Thyroid gland (tissue), 4 donors: Measurements from ENCODE around the gene TENM3. TPM values are rescaled to one million over a fixed set of nuclear protein-coding genes. Genes with fewer than 3 reads are reported as not detected.

ENCODE experiments used
- DNase-seq, 2 donors: peaks; one replicate each; pipeline ENCODE4 v3.0.0-alpha.2; 2019
- H3K27ac ChIP-seq, 3 donors: fragments of 200-600 bp; sonication (generic); 1 replicate in 2 of 3; 2 replicates in 1 of 3; pipeline ENCODE4 v1.5.1; 2016 to 2019; ENCODE audit warnings: mild to moderate bottlenecking in 1 of 3, moderate library complexity in 1 of 3
- H3K27me3 ChIP-seq: fragments of 200-600 bp; sonication (generic); one replicate; pipeline ENCODE4 v1.5.1; 2019
- H3K36me3 ChIP-seq, 2 donors: fragments of 200-600 bp; sonication (generic); one replicate each; pipeline ENCODE4 v1.5.1; 2016 to 2019
- H3K4me1 ChIP-seq, 2 donors: fragments of 200-600 bp; sonication (generic); one replicate each; pipeline ENCODE4 v1.5.1; 2017 to 2019
- H3K4me3 ChIP-seq, 3 donors: fragments of 200-600 bp; sonication (generic); replicated peaks in 1 of 3; 1 replicate in 2 of 3; 2 replicates in 1 of 3; pipeline ENCODE4 v1.5.1; 2016; ENCODE audit warnings: mild to moderate bottlenecking in 1 of 3
- H3K9me3 ChIP-seq: fragments of 200-600 bp; sonication (generic); one replicate; pipeline ENCODE4 v1.5.1; 2017
- CTCF ChIP-seq, 6 experiments: fragments of 200-600 bp in 3 of 6; fragments of 450-650 bp in 3 of 6; sonication (generic) in 3 of 6; IDR thresholded peaks; one replicate each; pipeline ENCODE4 v1.5.1; 2016 to 2019; ENCODE audit warnings: antibody characterized with exemption in 6 of 6, mild to moderate bottlenecking in 2 of 6, inconsistent platforms in 1 of 6, moderate library complexity in 1 of 6
- POLR2A ChIP-seq, 2 donors: fragments of 450-650 bp; IDR thresholded peaks; one replicate each; pipeline ENCODE4 v1.6.1; 2017; ENCODE audit warnings: antibody characterized with exemption in 2 of 2, mild to moderate bottlenecking in 2 of 2, moderate library complexity in 1 of 2
- WGBS, 2 donors: methylation state at CpG; one replicate each; pipeline ENCODE4 v1.1.5; 2017; 5-methylcytosine and 5-hydroxymethylcytosine counted together
- intact Hi-C: fragments of 100-400 bp; cut with DNase I; formaldehyde crosslinking; loops from one replicate; pipeline ENCODE4 v1.15.1; 2023
- total RNA-seq, 4 donors: library from RNA; depleted of rRNA; stranded (reverse); fragments of >200 nt; gene quantifications; one replicate each; pipeline ENCODE4 v1.2.3, GENCODE V29; 2016

TENM3 gene
- total RNA-seq, 4 donors from 2014 or later, result 41.8 to 82.2 (median 68.1) TPM

DNA sequence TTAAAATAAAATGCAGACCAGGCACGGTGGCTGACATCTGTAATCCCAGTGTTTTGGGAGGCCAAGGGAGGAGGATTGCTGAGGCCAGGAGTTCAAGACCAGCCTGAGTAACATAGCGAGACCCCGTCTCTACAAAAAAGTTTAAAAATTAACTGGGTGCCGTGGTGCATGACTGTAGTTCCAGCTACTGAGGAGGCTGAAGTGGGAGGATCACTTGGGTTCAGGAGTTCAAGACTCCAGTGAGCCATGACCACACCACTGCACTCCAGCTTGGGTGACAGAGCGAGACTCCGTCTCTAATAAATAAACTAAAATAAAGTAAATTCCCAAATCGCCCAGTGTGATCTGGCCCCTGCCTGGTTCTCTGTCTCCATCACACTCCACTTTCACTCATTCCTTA is 43.7 kb downstream of the TENM3 start:
- DNase-seq, result no peak

DNA sequence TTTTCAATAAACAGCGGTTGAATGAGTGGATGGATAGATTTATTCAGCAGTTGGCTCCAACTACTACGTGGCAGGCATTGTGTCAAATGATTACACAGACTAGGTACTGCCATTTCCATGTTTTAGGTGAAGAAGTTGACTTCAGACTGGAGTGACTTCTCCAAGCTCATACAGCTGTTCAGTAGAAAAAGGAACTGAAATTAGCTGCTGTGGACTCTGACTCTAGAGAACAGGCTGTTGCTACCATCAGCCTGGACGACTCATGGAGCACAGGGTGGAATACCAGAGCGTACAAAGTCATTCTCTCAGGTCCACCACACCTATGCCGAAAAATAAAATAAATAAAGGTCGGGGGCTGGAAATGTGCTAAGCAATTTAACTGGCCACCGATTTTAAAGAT is 45.3 kb downstream of the TENM3 start:
- no peak for DNase-seq
- 91 to 93% methylated on average over 7 of the region's 7 CpGs for WGBS, 2 donors
- Histone ChIP-seq H3K4me3 (no peak overlapping the region), H3K9me3 (no peaks in the 10 kb centered on the region), H3K4me1 (no peaks in the 10 kb centered on the region), H3K36me3 (no peaks in the 10 kb centered on the region), H3K27me3 (no peaks in the 10 kb centered on the region), H3K27ac (no peak overlapping the region)
- TF ChIP-seq POLR2A (IDR thresholded peaks at IDR 0.05), result no peak
- TF ChIP-seq CTCF (IDR thresholded peaks at IDR 0.05), result no peak
- intact Hi-C loops, result no loop called here

More for the DNA sequence above, 43.7 kb downstream of the TENM3 start:
- 82 to 85% methylated on average over 7 of the region's 7 CpGs for WGBS, 2 donors
- Histone ChIP-seq H3K27me3 (no peaks in the 10 kb centered on the region), H3K36me3 (no peaks in the 10 kb centered on the region), H3K4me1 (no peaks in the 10 kb centered on the region), H3K4me3 (no peak overlapping the region), H3K9me3 (no peaks in the 10 kb centered on the region), H3K27ac (no peak overlapping the region)
- no peak for TF ChIP-seq CTCF (IDR thresholded peaks at IDR 0.05)
- intact Hi-C loops, result no loop called here

- H3K36me3 ChIP-seq, result no peaks in the 10 kb centered on the region
- no peaks in the 10 kb centered on the region for H3K4me1 ChIP-seq
- WGBS, 2 donors, result 87% methylated on average over 13 of the region's 13 CpGs
- no peaks in the 10 kb centered on the region for H3K9me3 ChIP-seq
- no peak overlapping the region for H3K4me3 ChIP-seq
- no peak overlapping the region for H3K27ac ChIP-seq
- no peak for DNase-seq
- no peak for TF ChIP-seq CTCF (IDR thresholded peaks at IDR 0.05)
- TF ChIP-seq POLR2A (IDR thresholded peaks at IDR 0.05), result no peak
- H3K27me3 ChIP-seq, result no peaks in the 10 kb centered on the region
- intact Hi-C loops, result no loop called here
These were observed 46.6 kb downstream of the TENM3 start for GRCh38 chr4:182289809-182290208.

DNA sequence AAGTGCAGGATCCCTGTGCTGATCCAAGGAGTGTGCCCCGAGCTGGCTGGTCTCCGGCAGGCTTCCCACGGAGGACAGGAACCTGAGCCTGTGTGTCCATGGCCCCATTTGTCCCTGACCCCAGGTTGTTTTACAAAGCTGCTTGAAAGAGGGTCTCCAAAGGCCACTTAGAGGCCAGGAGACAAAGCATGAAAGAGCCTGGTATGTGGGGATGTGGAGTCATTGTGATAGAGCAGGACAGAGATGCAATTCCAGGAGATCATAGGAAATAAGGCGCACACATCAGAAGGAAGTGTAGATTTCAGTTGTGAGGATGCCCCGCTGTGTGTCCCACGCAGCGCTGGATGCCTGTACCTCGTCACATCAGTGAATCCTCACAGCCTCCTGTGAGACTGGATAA is 48.0 kb downstream of the TENM3 start:
- no peak overlapping the region for H3K4me3 ChIP-seq
- no peaks in the 10 kb centered on the region for H3K9me3 ChIP-seq
- no peak overlapping the region for H3K27ac ChIP-seq
- no peaks in the 10 kb centered on the region for H3K4me1 ChIP-seq
- intact Hi-C loops, result no loop called here
- WGBS, 2 donors, result 91 to 97% methylated on average over 8 of the region's 8 CpGs
- DNase-seq, result no peak
- H3K27me3 ChIP-seq, result no peaks in the 10 kb centered on the region
- TF ChIP-seq CTCF (IDR thresholded peaks at IDR 0.05), result no peak
- no peak for TF ChIP-seq POLR2A (IDR thresholded peaks at IDR 0.05)
- H3K36me3 ChIP-seq, result no peaks in the 10 kb centered on the region

DNA sequence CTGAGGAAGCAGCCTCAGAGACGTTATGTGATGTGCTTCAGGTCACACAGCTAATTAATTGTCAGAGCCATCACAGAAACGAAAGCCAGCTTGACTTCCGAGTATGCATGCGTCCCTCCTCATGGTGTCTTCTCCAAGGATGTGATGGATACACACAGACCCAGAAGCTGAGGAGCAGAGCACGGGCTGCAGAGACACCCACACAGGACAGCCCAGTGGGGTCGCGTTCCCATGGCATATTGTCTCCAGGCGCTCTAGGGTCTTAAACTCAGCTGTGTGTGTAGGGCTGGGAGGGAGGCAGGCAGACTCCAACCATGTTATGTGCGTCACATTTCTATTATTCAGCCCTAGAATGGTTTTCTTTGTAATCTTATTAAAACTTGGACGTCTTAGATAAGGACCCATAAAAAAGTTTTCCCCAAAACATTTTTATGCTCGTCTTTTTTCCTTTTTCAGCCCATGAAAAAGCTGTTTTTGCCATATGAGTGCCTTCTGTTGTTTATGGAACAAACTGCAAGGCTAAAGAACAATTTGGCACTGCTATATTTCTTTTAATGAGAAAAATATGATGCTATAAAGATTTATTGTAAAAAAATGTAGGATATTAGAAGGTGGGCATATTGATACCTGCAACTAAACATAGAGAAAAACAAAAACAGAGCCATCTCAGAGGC is 48.5 kb downstream of the TENM3 start:
- TF ChIP-seq POLR2A (IDR thresholded peaks at IDR 0.05) (no peak), CTCF (IDR thresholded peaks at IDR 0.05) (no peak)
- Histone ChIP-seq H3K9me3 (no peaks in the 10 kb centered on the region), H3K36me3 (no peaks in the 10 kb centered on the region), H3K27me3 (no peaks in the 10 kb centered on the region), H3K4me3 (no peak overlapping the region), H3K27ac (no peak overlapping the region), H3K4me1 (no peaks in the 10 kb centered on the region)
- DNase-seq, result no peak
- 89% methylated on average over 11 of the region's 11 CpGs for WGBS, 2 donors
- intact Hi-C loops, result no loop called here
